Keratinocyte (primary cell): ENCODE measurements around the gene AGPAT3. TPM values are rescaled to one million over a fixed set of nuclear protein-coding genes. Genes with fewer than 3 reads are reported as not detected.

Source experiments
- DNase-seq: peaks from one replicate; pipeline ENCODE4 v3.0.0-alpha.2; 2011; ENCODE audit warnings: low read depth, missing footprints, low spot score
- FAIRE-seq: peaks from 2 replicates; lab custom pipeline; 2011; peaks lifted over from hg19 to GRCh38; lab: Jason Lieb, UNC
- H2AFZ ChIP-seq: 2 replicates; pipeline ENCODE4 v1.6.0; 2012; ENCODE audit warnings: low read length, control low read depth, inconsistent platforms; ENCODE audit not compliant: control insufficient read depth
- H3K27ac ChIP-seq: 2 replicates; pipeline ENCODE4 v1.5.1; 2011; ENCODE audit warnings: low read length; ENCODE audit not compliant: control insufficient read depth, insufficient read depth
- H3K27me3 ChIP-seq: 3 replicates; pipeline ENCODE4 v1.6.0; 2011; ENCODE audit warnings: low read length; ENCODE audit not compliant: control insufficient read depth, insufficient read depth; ENCODE audit errors: extremely low read depth
- H3K36me3 ChIP-seq, 2 experiments: 2 replicates in 1 of 2; 3 replicates in 1 of 2; pipeline ENCODE4 v1.5.1; 2011; ENCODE audit warnings: low read length in 2 of 2, mild to moderate bottlenecking in 1 of 2; ENCODE audit not compliant: control insufficient read depth in 2 of 2, insufficient read depth in 2 of 2; ENCODE audit errors: extremely low read depth in 1 of 2
- H3K4me1 ChIP-seq: 3 replicates; pipeline ENCODE4 v1.5.1; 2011; ENCODE audit warnings: low read length; ENCODE audit not compliant: control insufficient read depth, insufficient read depth; ENCODE audit errors: extremely low read depth
- H3K4me2 ChIP-seq: 3 replicates; pipeline ENCODE4 v1.6.0; 2011; ENCODE audit warnings: low read depth, low read length; ENCODE audit not compliant: control insufficient read depth, insufficient read depth; ENCODE audit errors: extremely low read depth
- H3K4me3 ChIP-seq, 3 experiments: fragments of 200-600 bp in 1 of 3; sonication (generic) in 1 of 3; 2 replicates in 2 of 3; 3 replicates in 1 of 3; pipeline ENCODE4 v1.5.1; 2011 to 2016; ENCODE audit warnings: low read length in 3 of 3, mild to moderate bottlenecking in 3 of 3, control low read depth in 2 of 3, inconsistent platforms in 1 of 3, low read depth in 1 of 3, mixed read lengths in 1 of 3, mixed run types in 1 of 3, moderate library complexity in 1 of 3; ENCODE audit not compliant: control insufficient read depth in 2 of 3, insufficient read depth in 2 of 3; ENCODE audit errors: extremely low read depth in 1 of 3
- H3K79me2 ChIP-seq: 2 replicates; pipeline ENCODE4 v1.6.0; 2012; ENCODE audit warnings: low read length; ENCODE audit not compliant: control insufficient read depth, insufficient read depth
- H3K9ac ChIP-seq: 3 replicates; pipeline ENCODE4 v1.6.0; 2011; ENCODE audit warnings: low read length; ENCODE audit not compliant: control insufficient read depth, insufficient read depth; ENCODE audit errors: extremely low read depth
- H3K9me1 ChIP-seq: 3 replicates; pipeline ENCODE4 v1.6.0; 2011; ENCODE audit warnings: low read length; ENCODE audit not compliant: control insufficient read depth, insufficient read depth; ENCODE audit errors: extremely low read depth
- H3K9me3 ChIP-seq: 2 replicates; pipeline ENCODE4 v1.5.1; 2012; ENCODE audit warnings: low read depth, low read length; ENCODE audit not compliant: control insufficient read depth
- H4K20me1 ChIP-seq: 3 replicates; pipeline ENCODE4 v1.6.0; 2011; ENCODE audit warnings: low read length; ENCODE audit not compliant: control insufficient read depth, insufficient read depth; ENCODE audit errors: extremely low read depth
- EZH2 ChIP-seq: IDR thresholded peaks from one replicate; pipeline ENCODE4 v1.6.1; 2012; ENCODE audit warnings: inconsistent platforms, mild to moderate bottlenecking, low read length, moderate library complexity
- dilution Hi-C: fragments of 300-500 bp; cut with MboI; formaldehyde crosslinking; loops from one replicate; pipeline ENCODE4 v1.7.0; 2020; ENCODE audit warnings: low sequenced_read_pairs; ENCODE audit not compliant: extremely low pct_ligation_motif_present
- polyA plus RNA-seq, 5 experiments: library from polyadenylated mRNA; depleted of rRNA in 3 of 5; stranded (reverse) in 3 of 5; stranded (forward) in 1 of 5; unstranded in 1 of 5; fragments of >200 nt; gene quantifications; 1 replicate in 1 of 5; 2 replicates in 3 of 5; 3 replicates in 1 of 5; pipeline versions ENCODE4 v1.2.1 to v1.2.3, GENCODE V29; 2011 to 2012; ENCODE audit warnings: missing spikeins in 2 of 5, low read depth in 1 of 5, low replicate concordance in 1 of 5
- TF ChIP-seq, protein P1 (sequence below), 3 experiments: IDR thresholded peaks in 1 of 3; conservative IDR thresholded peaks in 1 of 3; optimal IDR thresholded peaks in 1 of 3; 2 replicates in 2 of 3; 3 replicates in 1 of 3; pipeline versions ENCODE3 to v1.5.1; 2011; ENCODE audit warnings: low read length in 3 of 3, mild to moderate bottlenecking in 3 of 3, moderate library complexity in 2 of 3, control low read depth in 1 of 3, inconsistent platforms in 1 of 3; ENCODE audit not compliant: insufficient read depth in 2 of 3; ENCODE audit errors: extremely low read depth in 1 of 3

The AGPAT3 gene
- polyA plus RNA-seq, 1 donor (not counting 4 experiments of a cell fraction or from before 2014, with no cell fraction given) = 21.7 TPM

DNA sequence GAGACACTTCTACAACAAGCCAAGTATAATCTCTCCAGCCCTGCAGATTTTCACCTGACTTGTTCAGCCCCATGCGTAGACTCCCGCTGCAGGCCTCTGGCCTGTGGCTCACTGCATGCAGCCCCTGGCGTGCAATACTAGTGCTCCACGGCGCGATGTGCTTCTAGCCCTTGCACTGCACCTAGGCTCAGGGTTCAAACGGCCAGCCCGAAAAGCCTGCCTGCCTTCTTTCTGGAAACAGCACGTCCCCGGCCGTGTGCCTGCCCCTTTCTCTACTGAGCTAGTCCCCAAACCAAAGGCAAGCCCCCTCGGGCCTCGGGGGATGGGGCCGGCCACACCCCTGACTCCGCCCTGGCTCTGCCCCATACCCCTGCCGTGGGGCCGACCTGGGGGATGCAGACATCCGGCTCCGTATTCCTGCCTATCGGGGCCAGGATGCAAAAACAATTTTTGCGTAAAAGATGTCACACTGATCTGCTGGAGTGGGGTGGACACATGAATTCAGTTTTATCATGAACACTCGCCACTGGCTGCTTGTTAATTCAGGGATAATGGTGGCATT is 120.7 kb downstream of the AGPAT3 start:
- no peaks in the 10 kb centered on the region for H3K9me3 ChIP-seq
- no peak overlapping the region for H3K4me2 ChIP-seq
- no peak for FAIRE-seq

DNA sequence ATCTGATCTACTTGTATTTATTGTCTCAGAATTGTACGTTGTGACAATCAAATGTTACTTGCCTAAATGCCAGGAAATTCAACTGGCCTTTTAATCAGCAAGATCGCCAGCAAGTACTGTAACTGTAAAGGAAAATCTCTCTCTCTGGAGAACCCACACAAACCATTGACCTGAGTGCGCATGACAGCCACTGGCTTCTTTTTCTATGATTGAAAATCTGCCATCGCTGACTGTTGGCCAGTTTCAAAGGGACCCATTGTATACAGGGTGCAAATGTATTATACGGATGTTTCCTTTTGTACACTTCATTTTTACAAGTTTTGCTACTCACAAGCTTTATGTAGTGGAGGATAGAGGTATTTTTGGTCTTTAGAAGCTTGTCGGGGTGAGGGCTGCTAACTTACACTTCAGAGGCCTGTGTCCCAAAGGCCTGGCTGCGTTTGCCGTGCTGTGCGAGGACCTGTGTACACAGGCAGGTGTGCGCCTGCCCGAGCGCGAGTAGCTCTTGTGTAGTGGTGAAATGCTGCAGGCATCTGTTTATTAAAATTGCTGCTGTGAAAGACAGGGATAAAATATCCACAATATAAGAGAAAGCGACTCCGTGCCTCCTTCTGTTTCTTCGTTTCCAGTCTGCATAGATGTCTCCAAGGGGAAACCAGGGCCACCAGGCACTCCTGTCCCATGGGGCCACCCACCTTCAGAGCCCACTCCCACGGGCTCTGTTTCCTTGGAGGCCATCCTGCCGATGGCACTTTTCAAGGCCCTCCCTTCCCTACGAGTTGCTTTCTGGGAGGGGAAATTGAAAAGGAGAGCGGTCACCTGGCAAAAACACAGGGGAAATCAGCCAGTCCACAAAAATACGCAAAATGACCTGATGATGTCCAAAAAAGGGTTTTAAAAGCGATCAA is 121.8 kb downstream of the AGPAT3 start:
- Histone ChIP-seq H2AFZ (no peak overlapping the region), H3K9ac (no peak overlapping the region), H3K4me2 (no peak overlapping the region), H3K36me3 (peaks cover 0 to 2% of the 10 kb centered on the region in 2 experiments), H3K27ac (no peak overlapping the region), H3K4me3 (no peak overlapping the region), H3K27me3 (peaks cover 9% of the 10 kb centered on the region), H3K4me1 (no peaks in the 10 kb centered on the region), H3K9me1 (no peaks in the 10 kb centered on the region), H4K20me1 (no peaks in the 10 kb centered on the region), H3K79me2 (no peaks in the 10 kb centered on the region), H3K9me3 (no peaks in the 10 kb centered on the region)
- FAIRE-seq (no peak), DNase-seq (no peak)
- dilution Hi-C loops = no loop called here
- no peak for TF ChIP-seq EZH2

More for the DNA sequence above, 120.7 kb downstream of the AGPAT3 start:
- dilution Hi-C loops = no loop called here
- Histone ChIP-seq H3K36me3 (peaks cover 0 to 6% of the 10 kb centered on the region in 2 experiments), H3K9me1 (no peaks in the 10 kb centered on the region), H2AFZ (no peak overlapping the region), H3K9ac (no peak overlapping the region), H3K27me3 (peaks cover 9% of the 10 kb centered on the region), H3K79me2 (no peaks in the 10 kb centered on the region), H3K4me3 (no peak overlapping the region), H3K4me1 (no peaks in the 10 kb centered on the region), H4K20me1 (no peaks in the 10 kb centered on the region), H3K27ac (no peak overlapping the region)
- DNase-seq = no peak
- TF ChIP-seq, protein P1, sequence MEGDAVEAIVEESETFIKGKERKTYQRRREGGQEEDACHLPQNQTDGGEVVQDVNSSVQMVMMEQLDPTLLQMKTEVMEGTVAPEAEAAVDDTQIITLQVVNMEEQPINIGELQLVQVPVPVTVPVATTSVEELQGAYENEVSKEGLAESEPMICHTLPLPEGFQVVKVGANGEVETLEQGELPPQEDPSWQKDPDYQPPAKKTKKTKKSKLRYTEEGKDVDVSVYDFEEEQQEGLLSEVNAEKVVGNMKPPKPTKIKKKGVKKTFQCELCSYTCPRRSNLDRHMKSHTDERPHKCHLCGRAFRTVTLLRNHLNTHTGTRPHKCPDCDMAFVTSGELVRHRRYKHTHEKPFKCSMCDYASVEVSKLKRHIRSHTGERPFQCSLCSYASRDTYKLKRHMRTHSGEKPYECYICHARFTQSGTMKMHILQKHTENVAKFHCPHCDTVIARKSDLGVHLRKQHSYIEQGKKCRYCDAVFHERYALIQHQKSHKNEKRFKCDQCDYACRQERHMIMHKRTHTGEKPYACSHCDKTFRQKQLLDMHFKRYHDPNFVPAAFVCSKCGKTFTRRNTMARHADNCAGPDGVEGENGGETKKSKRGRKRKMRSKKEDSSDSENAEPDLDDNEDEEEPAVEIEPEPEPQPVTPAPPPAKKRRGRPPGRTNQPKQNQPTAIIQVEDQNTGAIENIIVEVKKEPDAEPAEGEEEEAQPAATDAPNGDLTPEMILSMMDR (optimal IDR thresholded peaks at IDR 0.05 in 1 of 3, IDR thresholded peaks at IDR 0.05 in 1 of 3, conservative IDR thresholded peaks at IDR 0.05 in 1 of 3; ENCODE audit: extremely low read depth in 1 of 3, insufficient read depth in 2 of 3, low read length in 3 of 3) = no peak
- TF ChIP-seq EZH2 = no peak
